GM18868 (cell line): ENCODE data around the gene FRYL.
"Not testable (repeated sequence)": the region's sequence is repeated elsewhere in the genome, so short reads cannot be mapped to it uniquely, and the experiment has no call there.

Source experiments
- ATAC-seq: cut with Tn5 transposase; IDR thresholded peaks from one replicate; pipeline ENCODE4 v1.9.1; 2021; ENCODE audit warnings: mild to moderate bottlenecking, moderate library complexity; ENCODE audit not compliant: unreplicated experiment

FRYL gene

GRCh38 chr4:48704091-48704802 lies 75.8 kb downstream of the FRYL start:
- no peak for ATAC-seq

GRCh38 chr4:48699475-48699874 lies 80.6 kb downstream of the FRYL start:
- ATAC-seq, result peak; percentile 32

- ATAC-seq, result no peak
Observed at GRCh38 chr4:48698029-48698971, 81.8 kb downstream of the FRYL start.

GRCh38 chr4:48697516-48697915 lies 82.6 kb downstream of the FRYL start:
- not testable (repeated sequence) for ATAC-seq

GRCh38 chr4:48694824-48695223 lies 85.3 kb downstream of the FRYL start:
- ATAC-seq, result no peak

GRCh38 chr4:48693856-48694574 lies 86.1 kb downstream of the FRYL start:
- no peak for ATAC-seq

GRCh38 chr4:48692897-48693296 lies 87.2 kb downstream of the FRYL start:
- ATAC-seq, result no peak

GRCh38 chr4:48692044-48692443 lies 88.0 kb downstream of the FRYL start:
- ATAC-seq, result no peak

GRCh38 chr4:48688953-48689352 lies 91.1 kb downstream of the FRYL start:
- no peak for ATAC-seq

- no peak for ATAC-seq
Observed at GRCh38 chr4:48687313-48688051, 92.6 kb downstream of the FRYL start.

GRCh38 chr4:48686369-48686768 lies 93.7 kb downstream of the FRYL start:
- ATAC-seq, result no peak

- ATAC-seq, result peak; percentile 90
Observed at GRCh38 chr4:48683784-48684666, 96.1 kb downstream of the FRYL start.

GRCh38 chr4:48682870-48683269 lies 97.2 kb downstream of the FRYL start:
- ATAC-seq, result not testable (repeated sequence)

- peak; percentile 77 for ATAC-seq
Observed at GRCh38 chr4:48681856-48682255, 98.2 kb downstream of the FRYL start.

- ATAC-seq, result no peak
Observed at GRCh38 chr4:48680848-48681568, 99.1 kb downstream of the FRYL start.

- no peak for ATAC-seq
Observed at GRCh38 chr4:48673537-48673936, 106.5 kb downstream of the FRYL start.

GRCh38 chr4:48670587-48670986 lies 109.5 kb downstream of the FRYL start:
- ATAC-seq, result no peak

- no peak for ATAC-seq
Observed at GRCh38 chr4:48669086-48669485, 111.0 kb downstream of the FRYL start.
